Motor neuron (in vitro differentiated cells): ENCODE measurements around the gene HIPK3. TPM values are rescaled to one million over a fixed set of nuclear protein-coding genes. Genes with fewer than 3 reads are reported as not detected.
A peak's percentile ranks its signal among the peaks of the same experiment; 100 is the strongest.

Experiments
- ATAC-seq, 8 experiments: fragments of 200-7000 bp; cut with Tn5 transposase; replicated peaks in 6 of 8; 2 replicates each; pipeline ENCODE4 v1.8.0; 2021; ENCODE audit warnings: mild to moderate bottlenecking in 8 of 8, moderate library complexity in 8 of 8
- H3K27ac ChIP-seq, 2 donors: fragments of 250-450 bp; sonication (Bioruptor Pico); 2 replicates each; pipeline ENCODE4 v1.9.0; 2021; ENCODE audit warnings: antibody characterized with exemption in 2 of 2, mild to moderate bottlenecking in 2 of 2, moderate library complexity in 1 of 2
- H3K4me1 ChIP-seq, 2 donors: fragments of 250-450 bp; sonication (Bioruptor Pico); replicated peaks in 1 of 2; 2 replicates each; pipeline ENCODE4 v1.6.1; 2021; ENCODE audit warnings: antibody characterized with exemption in 2 of 2, mild to moderate bottlenecking in 2 of 2, moderate library complexity in 1 of 2
- H3K4me3 ChIP-seq, 5 donors: fragments of 250-450 bp; sonication (Bioruptor Pico); 2 replicates each; pipeline ENCODE4 v1.9.0; 2021; ENCODE audit warnings: antibody characterized with exemption in 5 of 5, mild to moderate bottlenecking in 5 of 5, moderate library complexity in 4 of 5
- WGBS, 10 experiments: fragments of 450-650 bp; shearing (Covaris generic); methylation state at CpG; one replicate each; pipeline ENCODE4 v1.0.0; 2022; 5-methylcytosine and 5-hydroxymethylcytosine counted together
- in situ Hi-C, 9 experiments: fragments of 400-800 bp; cut with MboI; loops; one replicate each; pipeline ENCODE4 v1.15.0; 2021; ENCODE audit warnings: low sequenced_read_pairs in 9 of 9, low pct_unique_long_range_greater_than_20kb in 2 of 9; ENCODE audit not compliant: unreplicated experiment in 9 of 9
- total RNA-seq, 8 experiments: library from RNA; unstranded; fragments of 300-600 nt; gene quantifications; 2 replicates each; pipeline versions ENCODE4 v1.2.3 to v1.2.4, GENCODE V29; 2022

The HIPK3 gene
- total RNA-seq, 8 experiments from 2014 or later: 32.4 to 74.1 (median 48.2) TPM

DNA sequence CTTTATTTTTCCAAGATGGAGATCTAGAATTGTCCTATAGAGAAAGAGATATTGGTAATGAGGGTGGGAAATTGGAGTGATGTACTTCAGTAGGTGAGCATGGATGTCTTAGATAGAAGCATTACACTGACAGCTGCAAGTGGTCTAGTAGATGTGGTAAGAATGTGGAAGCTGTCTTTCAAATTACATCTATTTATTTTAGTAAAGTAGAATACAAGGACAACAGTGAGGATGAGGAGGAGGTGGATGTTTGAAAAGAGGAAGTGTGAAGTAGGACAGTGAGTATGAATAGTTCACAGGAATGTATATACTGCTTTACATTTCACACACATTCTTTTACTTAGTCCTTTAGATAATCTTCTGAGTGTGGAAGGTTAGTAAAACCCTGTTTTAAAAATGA is 64.2 kb downstream of the HIPK3 start:
- no peak overlapping the region for H3K27ac ChIP-seq
- in situ Hi-C loops: loop anchor here in 1 of 9 experiments (10.0 kb wide), 1 partner anchor 157 kb away; the partner anchor contains the start of gene CSTF3
- ATAC-seq: no peak
- peaks cover 0 to 4% of the 10 kb centered on the region in 2 donors for H3K4me1 ChIP-seq
- H3K4me3 ChIP-seq: no peak overlapping the region

- no peak overlapping the region for H3K27ac ChIP-seq
- peaks cover 0 to 4% of the 10 kb centered on the region in 2 donors for H3K4me1 ChIP-seq
- in situ Hi-C loops: loop anchor here in 1 of 9 experiments (10.0 kb wide), 1 partner anchor 159 kb away; the partner anchor contains the start of gene CSTF3
These were observed 66.2 kb downstream of the HIPK3 start for GRCh38 chr11:33323421-33323820.

DNA sequence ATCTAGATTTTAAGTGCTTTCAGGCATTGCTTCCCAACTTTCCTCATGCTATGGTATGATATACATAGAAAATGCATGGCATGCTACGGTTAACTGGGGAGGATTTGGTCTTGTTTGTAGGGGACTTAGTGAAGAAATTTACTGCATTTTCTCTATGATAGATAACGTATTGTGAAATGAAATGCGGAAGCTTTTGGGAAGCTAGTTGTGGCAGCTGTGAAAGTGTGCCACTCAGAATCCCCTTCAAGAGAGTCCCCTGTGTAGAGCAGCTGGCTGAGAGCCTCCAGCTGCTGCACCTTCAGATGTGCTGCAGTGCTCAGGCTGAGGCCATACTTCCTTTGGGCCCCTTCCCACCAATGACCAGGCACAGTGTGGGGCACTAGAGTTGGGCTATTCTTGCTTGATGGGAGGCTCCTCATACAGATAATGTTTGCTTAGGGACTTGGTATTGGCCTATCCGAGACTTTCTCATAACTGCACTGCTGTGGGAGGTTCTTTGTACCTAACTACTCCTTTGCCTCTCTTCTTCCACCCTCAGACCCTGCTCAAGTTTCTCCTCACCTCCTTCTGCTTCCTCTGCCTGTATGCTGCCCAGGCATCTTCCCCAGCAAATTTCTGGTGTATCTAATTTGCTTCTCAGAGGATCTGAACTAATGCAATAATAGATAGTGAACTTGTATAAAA is 67.3 kb downstream of the HIPK3 start:
- ATAC-seq: peak in 3 of 8 experiments; percentile 26 to 62 (median 27)
- Histone ChIP-seq H3K4me3 (no peak overlapping the region), H3K27ac (no peak overlapping the region), H3K4me1 (peaks cover 0 to 4% of the 10 kb centered on the region in 2 donors)
- in situ Hi-C loops: loop anchor here in 1 of 9 experiments (10.0 kb wide), 1 partner anchor 160 kb away; the partner anchor contains the start of gene CSTF3
- 54 to 96% (median 80%) methylated on average over 1 to 4 of the region's 4 CpGs; no CpG with 5 or more reads in 1 of the 10 experiments for WGBS, 10 experiments

More at GRCh38 chr11:33323421-33323820, 66.2 kb downstream of the HIPK3 start:
- no peak for ATAC-seq
- H3K4me3 ChIP-seq: no peak overlapping the region
- 90 to 100% (median 100%) methylated on average over 1 to 3 of the region's 4 CpGs; no CpG with 5 or more reads in 5 of the 10 experiments for WGBS, 10 experiments

DNA sequence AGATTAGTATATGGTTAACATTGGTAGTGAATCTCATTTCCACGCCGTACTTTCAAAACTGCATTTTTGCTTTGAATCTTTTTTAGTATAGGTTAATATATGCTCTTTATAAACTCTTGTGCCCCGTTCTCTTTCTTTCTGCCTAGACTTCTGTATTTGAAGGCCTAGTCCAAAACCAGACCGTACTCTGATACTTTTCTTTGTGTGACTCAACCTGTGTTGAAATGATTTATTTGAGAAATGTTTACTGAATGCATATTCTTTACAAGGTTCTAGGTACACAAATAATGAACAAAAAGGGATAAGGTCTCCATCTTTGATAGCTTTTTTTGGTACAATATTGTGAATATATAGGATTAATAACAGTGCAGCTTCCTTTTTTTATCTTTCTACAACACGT is 68.3 kb downstream of the HIPK3 start:
- WGBS, 10 experiments: 59 to 97% (median 92%) methylated on average over 2 to 5 of the region's 5 CpGs
- ATAC-seq: no peak
- H3K4me3 ChIP-seq: no peak overlapping the region
- no peak overlapping the region for H3K27ac ChIP-seq
- H3K4me1 ChIP-seq: peaks cover 0 to 4% of the 10 kb centered on the region in 2 donors
- in situ Hi-C loops: loop anchor here in 5 of 9 experiments (10.0 to 25.0 kb wide), 2 partner anchors 161 to 163 kb away; partner anchors contain the start of gene CSTF3 (in 5 of the 5)

- 0 to 68% (median 43%) methylated on average over 1 to 4 of the region's 4 CpGs; no CpG with 5 or more reads in 1 of the 10 experiments for WGBS, 10 experiments
- in situ Hi-C loops: loop anchor here in 5 of 9 experiments (10.0 to 25.0 kb wide), 2 partner anchors 165 to 168 kb away; partner anchors contain the start of gene CSTF3 (in 5 of the 5)
- Histone ChIP-seq H3K4me1 (no peaks in the 10 kb centered on the region), H3K4me3 (no peak overlapping the region), H3K27ac (no peak overlapping the region)
- ATAC-seq: peak in 5 of 8 experiments; percentile 41 to 83 (median 78)
These were observed 72.6 kb downstream of the HIPK3 start for GRCh38 chr11:33329705-33330329.

DNA sequence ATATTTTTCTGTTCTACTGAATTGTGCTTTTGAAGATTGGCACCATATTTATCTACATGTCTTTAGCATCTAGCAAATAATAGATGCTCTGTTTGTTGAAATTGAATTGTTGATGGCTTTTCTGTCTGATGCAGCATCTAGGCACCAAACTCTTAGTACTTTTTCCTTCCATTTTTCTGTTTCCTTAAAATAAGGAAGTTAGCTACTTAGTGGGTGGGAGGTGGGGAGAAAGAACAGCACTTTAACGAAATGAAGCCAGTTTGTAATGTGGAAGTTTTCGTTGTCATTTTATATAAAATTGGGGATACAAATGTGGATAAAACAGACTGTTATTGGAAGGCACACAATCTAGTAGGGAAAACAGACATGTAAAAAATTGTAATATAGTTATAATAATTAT is 76.6 kb downstream of the HIPK3 start:
- no peak for ATAC-seq
- Histone ChIP-seq H3K4me3 (no peak overlapping the region), H3K4me1 (no peaks in the 10 kb centered on the region), H3K27ac (no peak overlapping the region)
- WGBS, 10 experiments: 75 to 100% (median 94%) methylated on average over 1 to 2 of the region's 2 CpGs; no CpG with 5 or more reads in 1 of the 10 experiments
- in situ Hi-C loops: loop anchor here in 4 of 9 experiments (25.0 kb wide), 1 partner anchor 172 kb away; the partner anchor contains the start of gene CSTF3 (in 4 of the 4)

GRCh38 chr11:33334627-33335026 is 77.4 kb downstream of the HIPK3 start:
- in situ Hi-C loops: loop anchor here in 4 of 9 experiments (25.0 kb wide), 1 partner anchor 172 kb away; the partner anchor contains the start of gene CSTF3 (in 4 of the 4)
- ATAC-seq: peak in 3 of 8 experiments; percentile 36 to 92 (median 86)
- 17 to 100% (median 89%) methylated on average over 1 to 3 of the region's 3 CpGs; no CpG with 5 or more reads in 1 of the 10 experiments for WGBS, 10 experiments
- Histone ChIP-seq H3K27ac (no peak overlapping the region), H3K4me1 (no peaks in the 10 kb centered on the region), H3K4me3 (no peak overlapping the region)

GRCh38 chr11:33339247-33339646 is 82.1 kb downstream of the HIPK3 start:
- Histone ChIP-seq H3K4me1 (no peaks in the 10 kb centered on the region), H3K27ac (no peak overlapping the region), H3K4me3 (no peak overlapping the region)
- 76 to 100% (median 89%) methylated on average over 1 of the region's 1 CpG; no CpG with 5 or more reads in 1 of the 10 experiments for WGBS, 10 experiments
- ATAC-seq: no peak
- in situ Hi-C loops: loop anchor here in 4 of 9 experiments (25.0 kb wide), 1 partner anchor 177 kb away; the partner anchor contains the start of gene CSTF3 (in 4 of the 4)

DNA sequence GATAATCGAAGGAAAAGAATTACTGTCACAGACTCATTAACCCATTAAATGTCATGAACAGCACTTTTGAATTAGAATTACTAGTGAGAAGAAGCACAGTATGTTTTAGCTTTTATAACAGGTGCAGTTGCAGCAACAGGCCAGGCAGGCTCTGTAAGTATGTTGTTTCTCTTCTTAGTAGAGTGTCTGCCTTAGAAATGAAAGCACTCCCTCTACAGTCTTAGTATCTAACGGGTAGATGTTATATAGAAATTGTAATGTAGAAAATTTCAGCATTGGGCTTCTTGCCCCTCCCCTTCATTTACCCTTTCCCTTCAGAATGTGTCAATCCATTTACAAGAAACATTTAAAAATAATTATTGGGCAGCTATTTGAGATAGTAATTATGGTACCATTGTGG is 87.4 kb downstream of the HIPK3 start:
- peak in 3 of 8 experiments; percentile 36 to 66 (median 57) for ATAC-seq
- H3K4me3 ChIP-seq: no peak overlapping the region
- 14 to 100% (median 79%) methylated on average over 1 to 2 of the region's 2 CpGs; no CpG with 5 or more reads in 2 of the 10 experiments for WGBS, 10 experiments
- H3K4me1 ChIP-seq: no peaks in the 10 kb centered on the region
- in situ Hi-C loops: loop anchor here in 4 of 9 experiments (25.0 kb wide), 1 partner anchor 182 kb away; the partner anchor contains the start of gene CSTF3 (in 4 of the 4)
- no peak overlapping the region for H3K27ac ChIP-seq

- no peak overlapping the region for H3K4me3 ChIP-seq
- no peaks in the 10 kb centered on the region for H3K4me1 ChIP-seq
- 80 to 100% (median 100%) methylated on average over 1 to 2 of the region's 2 CpGs; no CpG with 5 or more reads in 3 of the 10 experiments for WGBS, 10 experiments
- H3K27ac ChIP-seq: no peak overlapping the region
- in situ Hi-C loops: loop anchor here in 4 of 9 experiments (25.0 kb wide), 1 partner anchor 185 kb away; the partner anchor contains the start of gene CSTF3 (in 4 of the 4)
- peak in 2 of 8 experiments; percentile 42 to 51 for ATAC-seq
These were observed 90.4 kb downstream of the HIPK3 start for GRCh38 chr11:33347490-33348125.

DNA sequence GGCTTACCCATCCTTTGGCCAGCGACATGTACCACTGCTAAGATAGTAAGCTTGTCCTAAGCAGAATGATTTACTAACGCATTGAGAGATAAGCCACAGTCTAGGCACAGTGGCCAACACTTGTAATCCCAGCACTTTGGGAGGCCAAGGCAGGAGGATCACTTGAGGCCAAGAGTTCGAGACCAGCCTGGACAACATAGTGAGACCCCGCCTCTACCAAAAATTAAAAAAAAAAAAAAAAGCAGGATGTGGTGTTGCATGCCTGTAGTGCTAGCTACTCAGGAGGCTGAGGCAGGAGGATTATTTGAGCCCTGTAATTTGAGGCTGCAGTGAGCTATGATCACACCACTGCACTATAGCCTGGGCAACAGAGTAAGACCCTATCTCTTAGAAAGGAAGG is 93.1 kb downstream of the HIPK3 start:
- 86 to 100% (median 100%) methylated on average over 1 to 4 of the region's 4 CpGs; no CpG with 5 or more reads in 2 of the 10 experiments for WGBS, 10 experiments
- in situ Hi-C loops: loop anchor here in 3 of 9 experiments (25.0 kb wide), 1 partner anchor 337 kb away; no protein-coding TSS in a partner anchor
- ATAC-seq: no peak

GRCh38 chr11:33358150-33358831 is 101.1 kb downstream of the HIPK3 start:
- in situ Hi-C loops: loop anchor here in 3 of 9 experiments (25.0 kb wide), 1 partner anchor 329 kb away; no protein-coding TSS in a partner anchor
- Histone ChIP-seq H3K4me1 (no peaks in the 10 kb centered on the region), H3K4me3 (no peak overlapping the region), H3K27ac (no peak overlapping the region)
- WGBS, 10 experiments: 50 to 100% (median 83%) methylated on average over 1 to 4 of the region's 4 CpGs; no CpG with 5 or more reads in 2 of the 10 experiments
- ATAC-seq: no peak

More for the DNA sequence above, 93.1 kb downstream of the HIPK3 start:
- Histone ChIP-seq H3K4me3 (no peak overlapping the region), H3K4me1 (no peaks in the 10 kb centered on the region), H3K27ac (no peak overlapping the region)
